K562 treated with DMSO at 1 percent for 4 hours (cell line): Measurements from ENCODE around the gene AGPAT2. TPM values are rescaled to one million over a fixed set of nuclear protein-coding genes. Genes with fewer than 3 reads are reported as not detected.

Source experiments
- total RNA-seq: library from RNA; unstranded; fragments of 300-600 nt; gene quantifications from 2 replicates; pipeline ENCODE4 v1.2.3, GENCODE V29; 2022; ENCODE audit not compliant: insufficient read depth

AGPAT2 gene
- total RNA-seq, result 65.7 and 76.1 TPM in 2 replicates

GRCh38 chr9:136686794-136687711, at the start of gene AGPAT2:
Gene AGPAT2 (minus strand): TSS chr9:136687457. CDS start chr9:136687357, 100 bp downstream.

GRCh38 chr9:136711751-136712689, 24.8 kb upstream of the AGPAT2 start, which contains the start of gene DIPK1B:
Gene DIPK1B (plus strand): TSS chr9:136712572. CDS start chr9:136712666, 94 bp downstream.

GRCh38 chr9:136662656-136663581, 24.3 kb downstream of the AGPAT2 start, which contains the start of gene EGFL7:
Gene EGFL7 (plus strand): TSS chr9:136662916. CDS start chr9:136668283, 5,367 bp downstream.

Other genes starting within 250 kb of the AGPAT2 start
- gene INPP5E, start 247.6 kb downstream of the AGPAT2 start, total RNA-seq, result 8.4 and 10.0 TPM in 2 replicates
- 47.5 and 60.7 TPM in 2 replicates for gene SEC16A, start 204.4 kb downstream of the AGPAT2 start, total RNA-seq
- gene NOTCH1, start 141.4 kb downstream of the AGPAT2 start, total RNA-seq, result 14.8 and 20.5 TPM in 2 replicates
- gene EGFL7, start 24.5 kb downstream of the AGPAT2 start, total RNA-seq, result 61.4 and 63.1 TPM in 2 replicates
- 17.3 and 25.7 TPM in 2 replicates for gene DIPK1B, start 25.1 kb upstream of the AGPAT2 start, total RNA-seq
- not detected in 2 replicates for gene LCN10, start 55.5 kb upstream of the AGPAT2 start, total RNA-seq
- gene LCN6, start 61.1 kb upstream of the AGPAT2 start, total RNA-seq, result not detected in 2 replicates
- not detected in 2 replicates for gene LCN8, start 70.8 kb upstream of the AGPAT2 start, total RNA-seq
- not detected in 2 replicates for gene LCN15, start 77.1 kb upstream of the AGPAT2 start, total RNA-seq
- gene TMEM141, start 103.9 kb upstream of the AGPAT2 start, total RNA-seq, result 67.9 and 75.8 TPM in 2 replicates
- gene CCDC183, start 108.9 kb upstream of the AGPAT2 start, total RNA-seq, result 0.75 and 2.6 TPM in 2 replicates
- 163 and 183 TPM in 2 replicates for gene RABL6, start 120.5 kb upstream of the AGPAT2 start, total RNA-seq
- 9.6 and 13.9 TPM in 2 replicates for gene AJM1, start 155.0 kb upstream of the AGPAT2 start, total RNA-seq
- 165 and 171 TPM in 2 replicates for gene PHPT1, start 162.0 kb upstream of the AGPAT2 start, total RNA-seq
- gene MAMDC4, start 164.9 kb upstream of the AGPAT2 start, total RNA-seq, result 4.1 and 4.7 TPM in 2 replicates
- 705 and 763 TPM in 2 replicates for gene EDF1, start 178.9 kb upstream of the AGPAT2 start, total RNA-seq
- 23.8 and 25.2 TPM in 2 replicates for gene TRAF2, start 199.1 kb upstream of the AGPAT2 start, total RNA-seq